Skeletal muscle tissue (tissue), 4 donors: Measurements from ENCODE around the gene LIME1. TPM values are rescaled to one million over a fixed set of nuclear protein-coding genes. Genes with fewer than 3 reads are reported as not detected.

ENCODE experiments used
- H3K27ac ChIP-seq: one replicate; pipeline ENCODE4 v1.7.0; 2013; ENCODE audit warnings: mild to moderate bottlenecking, low read depth, low read length, inconsistent platforms
- H3K27me3 ChIP-seq, 3 donors: one replicate each; pipeline ENCODE4 v1.7.0; 2013; ENCODE audit warnings: low read length in 3 of 3; ENCODE audit not compliant: control insufficient read depth in 3 of 3, insufficient read depth in 3 of 3
- H3K36me3 ChIP-seq, 3 donors: one replicate each; pipeline ENCODE4 v1.7.0; 2013; ENCODE audit warnings: low read length in 3 of 3; ENCODE audit not compliant: control insufficient read depth in 3 of 3, insufficient read depth in 3 of 3
- H3K4me1 ChIP-seq, 3 donors: one replicate each; pipeline ENCODE4 v1.7.0; 2013; ENCODE audit warnings: low read length in 3 of 3, mild to moderate bottlenecking in 3 of 3; ENCODE audit not compliant: control insufficient read depth in 3 of 3, insufficient read depth in 3 of 3
- H3K4me3 ChIP-seq, 3 donors: one replicate each; pipeline ENCODE4 v1.7.0; 2013; ENCODE audit warnings: low read length in 3 of 3
- H3K9ac ChIP-seq, 3 donors: one replicate each; pipeline ENCODE4 v1.7.0; 2013; ENCODE audit warnings: low read length in 3 of 3, mild to moderate bottlenecking in 3 of 3, moderate library complexity in 2 of 3, low read depth in 1 of 3
- H3K9me3 ChIP-seq, 3 donors: one replicate each; pipeline ENCODE4 v1.7.0; 2013; ENCODE audit warnings: low read length in 3 of 3; ENCODE audit not compliant: control insufficient read depth in 3 of 3
- total RNA-seq: library from RNA; depleted of rRNA; stranded (reverse); fragments of >200 nt; gene quantifications from one replicate; pipeline ENCODE4 v1.2.3, GENCODE V29; 2014
- donor health status: Osteomylitis.

The LIME1 gene
- total RNA-seq, 1 donor from 2014 or later, result 0.52 TPM

- H3K36me3 ChIP-seq, result peaks cover 5 to 12% (median 9%) of the 10 kb centered on the region in 3 donors
These were observed 28.8 kb downstream of the LIME1 start for GRCh38 chr20:63765082-63765873.

GRCh38 chr20:63765902-63766301, 29.4 kb downstream of the LIME1 start:
- no peak overlapping the region for H3K27ac ChIP-seq
- H3K9ac ChIP-seq, result no peak overlapping the region
- H3K27me3 ChIP-seq, result no peaks in the 10 kb centered on the region
- H3K36me3 ChIP-seq, result peaks cover 5 to 12% (median 9%) of the 10 kb centered on the region in 3 donors
- H3K4me1 ChIP-seq, result peaks cover 7 to 9% (median 9%) of the 10 kb centered on the region in 3 donors
- H3K4me3 ChIP-seq, result no peak overlapping the region
- H3K9me3 ChIP-seq, result no peaks in the 10 kb centered on the region

More at GRCh38 chr20:63765082-63765873, 28.8 kb downstream of the LIME1 start:
- peaks cover 7 to 9% (median 9%) of the 10 kb centered on the region in 3 donors for H3K4me1 ChIP-seq
- no peak overlapping the region for H3K4me3 ChIP-seq
- no peaks in the 10 kb centered on the region for H3K27me3 ChIP-seq
- no peak overlapping the region for H3K9ac ChIP-seq
- H3K27ac ChIP-seq, result no peak overlapping the region
- H3K9me3 ChIP-seq, result no peaks in the 10 kb centered on the region

GRCh38 chr20:63766695-63767426, 30.4 kb downstream of the LIME1 start:
- Histone ChIP-seq H3K36me3 (peaks cover 5 to 12% (median 9%) of the 10 kb centered on the region in 3 donors), H3K9ac (peak overlapping the region in 1 of 3 donors; percentile 45), H3K4me1 (peaks cover 7 to 9% (median 9%) of the 10 kb centered on the region in 3 donors), H3K9me3 (no peaks in the 10 kb centered on the region), H3K27ac (no peak overlapping the region), H3K4me3 (no peak overlapping the region), H3K27me3 (no peaks in the 10 kb centered on the region)

- Histone ChIP-seq H3K27ac (no peak overlapping the region), H3K27me3 (no peaks in the 10 kb centered on the region), H3K36me3 (peaks cover 5 to 12% (median 9%) of the 10 kb centered on the region in 3 donors)
These were observed 31.0 kb downstream of the LIME1 start for GRCh38 chr20:63767456-63767855.

GRCh38 chr20:63767886-63768285, 31.4 kb downstream of the LIME1 start:
- peaks cover 5 to 12% (median 9%) of the 10 kb centered on the region in 3 donors for H3K36me3 ChIP-seq

More at GRCh38 chr20:63767456-63767855, 31.0 kb downstream of the LIME1 start:
- Histone ChIP-seq H3K4me1 (peaks cover 7 to 9% (median 9%) of the 10 kb centered on the region in 3 donors), H3K4me3 (no peak overlapping the region), H3K9me3 (no peaks in the 10 kb centered on the region), H3K9ac (peak overlapping the region in 2 of 3 donors; percentile 40 to 45)

GRCh38 chr20:63768591-63769515, 32.4 kb downstream of the LIME1 start:
- H3K27me3 ChIP-seq, result no peaks in the 10 kb centered on the region

More at GRCh38 chr20:63767886-63768285, 31.4 kb downstream of the LIME1 start:
- no peak overlapping the region for H3K4me3 ChIP-seq
- peaks cover 7 to 13% (median 10%) of the 10 kb centered on the region in 3 donors for H3K4me1 ChIP-seq
- H3K27me3 ChIP-seq, result no peaks in the 10 kb centered on the region
- peak overlapping the region in 2 of 3 donors; percentile 3 to 45 for H3K9ac ChIP-seq
- no peaks in the 10 kb centered on the region for H3K9me3 ChIP-seq
- no peak overlapping the region for H3K27ac ChIP-seq

GRCh38 chr20:63769891-63770474, 33.5 kb downstream of the LIME1 start:
- Histone ChIP-seq H3K27me3 (no peaks in the 10 kb centered on the region), H3K4me3 (no peak overlapping the region), H3K27ac (no peak overlapping the region), H3K9ac (no peak overlapping the region), H3K4me1 (peaks cover 9 to 16% (median 16%) of the 10 kb centered on the region in 3 donors), H3K36me3 (peaks cover 5 to 9% (median 6%) of the 10 kb centered on the region in 3 donors), H3K9me3 (no peaks in the 10 kb centered on the region)

More at GRCh38 chr20:63768591-63769515, 32.4 kb downstream of the LIME1 start:
- H3K9me3 ChIP-seq, result no peaks in the 10 kb centered on the region
- H3K9ac ChIP-seq, result no peak overlapping the region
- peaks cover 5 to 9% (median 6%) of the 10 kb centered on the region in 3 donors for H3K36me3 ChIP-seq
- no peak overlapping the region for H3K4me3 ChIP-seq
- H3K27ac ChIP-seq, result no peak overlapping the region
- peaks cover 7 to 14% (median 14%) of the 10 kb centered on the region in 3 donors for H3K4me1 ChIP-seq

- H3K9ac ChIP-seq, result no peak overlapping the region
- no peak overlapping the region for H3K27ac ChIP-seq
- no peaks in the 10 kb centered on the region for H3K9me3 ChIP-seq
- H3K4me1 ChIP-seq, result peaks cover 9 to 17% (median 16%) of the 10 kb centered on the region in 3 donors
- no peaks in the 10 kb centered on the region for H3K27me3 ChIP-seq
- peaks cover 5 to 9% (median 9%) of the 10 kb centered on the region in 3 donors for H3K36me3 ChIP-seq
- no peak overlapping the region for H3K4me3 ChIP-seq
These were observed 34.7 kb downstream of the LIME1 start for GRCh38 chr20:63771046-63771707.
